ENCODE results near the gene CRNN. TPM values are rescaled to one million over a fixed set of nuclear protein-coding genes. Genes with fewer than 3 reads are reported as not detected.

CRNN gene
- total RNA-seq, 1 experiment from 2014 or later: not detected

GRCh38 chr1:152415454-152416227 is 1.6 kb upstream of the CRNN start:
- CTCF ChIA-PET: no interaction called here
- H3K4me3 Mint-ChIP-seq: no peak overlapping the region

More at GRCh38 chr1:152415454-152416227, 1.6 kb upstream of the CRNN start:
- ATAC-seq: no peak
- TF ChIP-seq ZNF121 (CRISPR knock-in tag; IDR thresholded peaks at IDR 0.05) (no peak), JAZF1 (CRISPR knock-in tag; IDR thresholded peaks at IDR 0.05) (no peak), ZNF671 (CRISPR knock-in tag; IDR thresholded peaks at IDR 0.05) (no peak), ARID4B (CRISPR knock-in tag; IDR thresholded peaks at IDR 0.05; ENCODE audit: borderline replicate concordance) (no peak), USF2 (CRISPR knock-in tag; IDR thresholded peaks at IDR 0.05) (no peak), AFF4 (CRISPR knock-in tag; IDR thresholded peaks at IDR 0.05; ENCODE audit: borderline replicate concordance) (no peak), FOXK1 (CRISPR knock-in tag; IDR thresholded peaks at IDR 0.05) (no peak)
- DNase-seq (ENCODE audit: low spot score): no peak
- H3K36me3 Mint-ChIP-seq: peaks cover 60% of the 10 kb centered on the region
- H3K4me1 Mint-ChIP-seq: no peaks in the 10 kb centered on the region
- H3K9me3 Mint-ChIP-seq: peaks cover 81% of the 10 kb centered on the region
- H3K27ac Mint-ChIP-seq: no peak overlapping the region
- POLR2A ChIA-PET: no interaction called here
- H3K27me3 Mint-ChIP-seq (ENCODE audit: low read depth): peaks cover 10% of the 10 kb centered on the region
